Measurements from ENCODE around the gene ZMYM4.

The ZMYM4 gene

GRCh38 chr1:35255276-35255675 lies 13.2 kb upstream of the ZMYM4 start:
- Histone ChIP-seq H3K9me3 (ENCODE audit: control insufficient read depth in 1 of 2, low read length in 2 of 2) (no peaks in the 10 kb centered on the region), H3K27me3 (ENCODE audit: low read depth, low read length) (no peaks in the 10 kb centered on the region), H3K36me3 (ENCODE audit: control insufficient read depth in 1 of 2, insufficient read depth in 2 of 2, low read length in 2 of 2) (no peaks in the 10 kb centered on the region), H3K4me1 (ENCODE audit: control insufficient read depth in 1 of 2, insufficient read depth in 2 of 2, low read length in 2 of 2) (no peaks in the 10 kb centered on the region), H3K4me3 (ENCODE audit: low read depth in 1 of 2, low read length in 2 of 2) (no peak overlapping the region), H3K27ac (ENCODE audit: low read length) (no peak overlapping the region)

- no peaks in the 10 kb centered on the region for H3K9me3 ChIP-seq (ENCODE audit: control insufficient read depth in 1 of 2, low read length in 2 of 2)
- H3K27ac ChIP-seq (ENCODE audit: low read length) = no peak overlapping the region
- no peaks in the 10 kb centered on the region for H3K4me1 ChIP-seq (ENCODE audit: control insufficient read depth in 1 of 2, insufficient read depth in 2 of 2, low read length in 2 of 2)
- no peaks in the 10 kb centered on the region for H3K36me3 ChIP-seq (ENCODE audit: control insufficient read depth in 1 of 2, insufficient read depth in 2 of 2, low read length in 2 of 2)
- H3K27me3 ChIP-seq (ENCODE audit: low read depth, low read length) = no peaks in the 10 kb centered on the region
- no peak overlapping the region for H3K4me3 ChIP-seq (ENCODE audit: low read depth in 1 of 2, low read length in 2 of 2)
These were observed 8.9 kb upstream of the ZMYM4 start for GRCh38 chr1:35259561-35259960.

DNA sequence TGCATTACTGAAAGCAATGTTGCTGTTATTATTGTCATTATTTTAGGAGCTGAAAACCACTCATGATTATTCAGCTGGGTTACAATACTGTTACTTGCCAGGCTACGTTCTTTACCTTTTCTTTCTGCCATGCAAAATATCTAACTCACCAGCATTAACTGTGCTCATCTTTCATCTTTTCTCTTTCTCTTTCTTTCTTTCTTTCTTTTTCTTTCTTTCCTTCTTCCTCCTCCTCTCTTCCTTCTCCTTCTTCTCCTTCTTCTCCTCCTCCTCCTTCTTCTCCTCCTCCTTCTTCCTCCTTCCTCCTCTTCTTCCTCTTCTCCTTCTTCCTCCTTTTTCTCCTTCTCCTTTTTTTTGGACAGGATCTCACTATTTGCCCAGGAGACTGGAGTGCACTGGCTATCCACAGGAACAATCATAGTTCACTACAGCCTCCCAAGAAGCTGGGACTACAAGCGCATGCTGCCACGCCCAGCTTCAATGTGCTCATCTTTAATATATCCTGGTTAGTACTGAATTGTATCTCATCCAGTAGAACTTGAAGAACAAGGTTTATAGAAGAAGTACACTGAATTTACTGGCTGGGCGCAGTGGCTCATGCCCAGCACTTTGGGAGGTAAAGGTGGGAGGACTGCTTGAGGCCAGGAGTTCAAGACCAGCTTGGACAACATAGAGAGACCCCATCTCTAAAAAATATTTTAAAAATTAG lies 6.9 kb upstream of the ZMYM4 start:
- H3K4me3 ChIP-seq (ENCODE audit: low read depth in 1 of 2, low read length in 2 of 2) = no peak overlapping the region
- H3K36me3 ChIP-seq (ENCODE audit: control insufficient read depth in 1 of 2, insufficient read depth in 2 of 2, low read length in 2 of 2) = no peaks in the 10 kb centered on the region
- no peaks in the 10 kb centered on the region for H3K9me3 ChIP-seq (ENCODE audit: control insufficient read depth in 1 of 2, low read length in 2 of 2)
- H3K27ac ChIP-seq (ENCODE audit: low read length) = no peak overlapping the region
- no peaks in the 10 kb centered on the region for H3K27me3 ChIP-seq (ENCODE audit: low read depth, low read length)
- H3K4me1 ChIP-seq (ENCODE audit: control insufficient read depth in 1 of 2, insufficient read depth in 2 of 2, low read length in 2 of 2) = no peaks in the 10 kb centered on the region

- H3K4me1 ChIP-seq (ENCODE audit: control insufficient read depth in 1 of 2, insufficient read depth in 2 of 2, low read length in 2 of 2) = peaks cover 0 to 5% of the 10 kb centered on the region in 2 donors
- H3K36me3 ChIP-seq (ENCODE audit: control insufficient read depth in 1 of 2, insufficient read depth in 2 of 2, low read length in 2 of 2) = no peaks in the 10 kb centered on the region
- H3K27ac ChIP-seq (ENCODE audit: low read length) = no peak overlapping the region
- H3K4me3 ChIP-seq (ENCODE audit: low read depth in 1 of 2, low read length in 2 of 2) = no peak overlapping the region
- H3K27me3 ChIP-seq (ENCODE audit: low read depth, low read length) = no peaks in the 10 kb centered on the region
- no peaks in the 10 kb centered on the region for H3K9me3 ChIP-seq (ENCODE audit: control insufficient read depth in 1 of 2, low read length in 2 of 2)
These were observed 4.5 kb upstream of the ZMYM4 start for GRCh38 chr1:35264035-35264434.

- Histone ChIP-seq H3K27me3 (ENCODE audit: low read depth, low read length) (no peaks in the 10 kb centered on the region), H3K27ac (ENCODE audit: low read length) (peak overlapping the region; percentile 50), H3K36me3 (ENCODE audit: control insufficient read depth in 1 of 2, insufficient read depth in 2 of 2, low read length in 2 of 2) (no peaks in the 10 kb centered on the region), H3K4me3 (ENCODE audit: low read depth in 1 of 2, low read length in 2 of 2) (no peak overlapping the region), H3K9me3 (ENCODE audit: control insufficient read depth in 1 of 2, low read length in 2 of 2) (no peaks in the 10 kb centered on the region), H3K4me1 (ENCODE audit: control insufficient read depth in 1 of 2, insufficient read depth in 2 of 2, low read length in 2 of 2) (peaks cover 0 to 9% of the 10 kb centered on the region in 2 donors)
These were observed 3.6 kb upstream of the ZMYM4 start for GRCh38 chr1:35264871-35265270.

GRCh38 chr1:35266306-35266705 lies 2.2 kb upstream of the ZMYM4 start:
- no peaks in the 10 kb centered on the region for H3K27me3 ChIP-seq (ENCODE audit: low read depth, low read length)
- no peak overlapping the region for H3K4me3 ChIP-seq (ENCODE audit: low read depth in 1 of 2, low read length in 2 of 2)
- H3K27ac ChIP-seq (ENCODE audit: low read length) = no peak overlapping the region
- H3K36me3 ChIP-seq (ENCODE audit: control insufficient read depth in 1 of 2, insufficient read depth in 2 of 2, low read length in 2 of 2) = no peaks in the 10 kb centered on the region
- peaks cover 0 to 17% of the 10 kb centered on the region in 2 donors for H3K4me1 ChIP-seq (ENCODE audit: control insufficient read depth in 1 of 2, insufficient read depth in 2 of 2, low read length in 2 of 2)
- no peaks in the 10 kb centered on the region for H3K9me3 ChIP-seq (ENCODE audit: control insufficient read depth in 1 of 2, low read length in 2 of 2)

- Histone ChIP-seq H3K27me3 (ENCODE audit: low read depth, low read length) (no peaks in the 10 kb centered on the region), H3K27ac (ENCODE audit: low read length) (no peak overlapping the region), H3K4me1 (ENCODE audit: control insufficient read depth in 1 of 2, insufficient read depth in 2 of 2, low read length in 2 of 2) (peaks cover 0 to 20% of the 10 kb centered on the region in 2 donors), H3K36me3 (ENCODE audit: control insufficient read depth in 1 of 2, insufficient read depth in 2 of 2, low read length in 2 of 2) (peaks cover 0 to 3% of the 10 kb centered on the region in 2 donors), H3K4me3 (ENCODE audit: low read depth in 1 of 2, low read length in 2 of 2) (peak overlapping the region; percentile 72 to 84), H3K9me3 (ENCODE audit: control insufficient read depth in 1 of 2, low read length in 2 of 2) (no peaks in the 10 kb centered on the region)
These were observed 886 bp downstream of the ZMYM4 start for GRCh38 chr1:35269201-35269988.

DNA sequence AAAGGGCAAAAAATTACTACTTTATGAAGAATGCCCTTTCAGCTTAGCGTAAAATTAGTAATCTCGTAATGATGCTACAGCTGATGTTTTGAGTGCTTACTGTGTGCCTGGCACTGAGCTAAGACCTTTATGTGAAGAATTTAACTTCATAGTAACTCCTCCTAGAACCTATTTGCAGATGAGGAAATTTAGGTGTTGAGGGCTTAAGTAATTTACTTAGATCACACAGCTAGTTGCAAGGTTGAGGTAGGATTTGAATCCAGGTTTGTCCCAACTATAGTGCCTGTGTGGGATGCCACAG lies 1.4 kb downstream of the ZMYM4 start:
- H3K36me3 ChIP-seq (ENCODE audit: control insufficient read depth in 1 of 2, insufficient read depth in 2 of 2, low read length in 2 of 2) = peaks cover 0 to 3% of the 10 kb centered on the region in 2 donors
- H3K27me3 ChIP-seq (ENCODE audit: low read depth, low read length) = no peaks in the 10 kb centered on the region
- H3K27ac ChIP-seq (ENCODE audit: low read length) = no peak overlapping the region
- peaks cover 0 to 23% of the 10 kb centered on the region in 2 donors for H3K4me1 ChIP-seq (ENCODE audit: control insufficient read depth in 1 of 2, insufficient read depth in 2 of 2, low read length in 2 of 2)
- H3K4me3 ChIP-seq (ENCODE audit: low read depth in 1 of 2, low read length in 2 of 2) = peak overlapping the region; percentile 72 to 84
- H3K9me3 ChIP-seq (ENCODE audit: control insufficient read depth in 1 of 2, low read length in 2 of 2) = no peaks in the 10 kb centered on the region

DNA sequence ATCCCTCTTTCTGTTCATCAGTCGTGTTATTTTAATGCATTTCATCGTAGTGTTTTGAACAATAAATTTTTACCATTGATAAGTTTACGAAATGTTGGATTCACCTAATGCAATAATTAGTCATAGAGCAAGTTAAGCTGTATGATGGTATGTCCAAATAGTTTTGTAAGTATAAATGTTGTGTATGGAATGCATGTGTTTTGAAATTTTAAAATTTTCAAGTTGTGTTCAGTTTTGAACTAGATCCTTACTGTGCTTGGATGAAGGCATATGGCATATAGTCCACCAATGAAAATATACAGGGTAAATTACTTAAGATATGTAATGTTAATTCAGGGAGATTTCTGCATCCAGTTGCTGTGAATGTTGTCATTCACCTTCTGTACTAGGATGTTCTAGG lies 2.3 kb downstream of the ZMYM4 start:
- Histone ChIP-seq H3K27me3 (ENCODE audit: low read depth, low read length) (no peaks in the 10 kb centered on the region), H3K36me3 (ENCODE audit: control insufficient read depth in 1 of 2, insufficient read depth in 2 of 2, low read length in 2 of 2) (peaks cover 0 to 3% of the 10 kb centered on the region in 2 donors), H3K4me1 (ENCODE audit: control insufficient read depth in 1 of 2, insufficient read depth in 2 of 2, low read length in 2 of 2) (peaks cover 0 to 23% of the 10 kb centered on the region in 2 donors), H3K9me3 (ENCODE audit: control insufficient read depth in 1 of 2, low read length in 2 of 2) (no peaks in the 10 kb centered on the region), H3K27ac (ENCODE audit: low read length) (no peak overlapping the region), H3K4me3 (ENCODE audit: low read depth in 1 of 2, low read length in 2 of 2) (peak overlapping the region in 1 of 2 donors; percentile 84)

GRCh38 chr1:35274197-35274596 lies 5.7 kb downstream of the ZMYM4 start:
- Histone ChIP-seq H3K4me3 (ENCODE audit: low read depth in 1 of 2, low read length in 2 of 2) (no peak overlapping the region), H3K36me3 (ENCODE audit: control insufficient read depth in 1 of 2, insufficient read depth in 2 of 2, low read length in 2 of 2) (peaks cover 0 to 9% of the 10 kb centered on the region in 2 donors), H3K27me3 (ENCODE audit: low read depth, low read length) (no peaks in the 10 kb centered on the region), H3K27ac (ENCODE audit: low read length) (no peak overlapping the region), H3K9me3 (ENCODE audit: control insufficient read depth in 1 of 2, low read length in 2 of 2) (no peaks in the 10 kb centered on the region), H3K4me1 (ENCODE audit: control insufficient read depth in 1 of 2, insufficient read depth in 2 of 2, low read length in 2 of 2) (peaks cover 0 to 17% of the 10 kb centered on the region in 2 donors)

GRCh38 chr1:35278886-35279554 lies 10.5 kb downstream of the ZMYM4 start:
- H3K36me3 ChIP-seq (ENCODE audit: control insufficient read depth in 1 of 2, insufficient read depth in 2 of 2, low read length in 2 of 2) = peaks cover 3 to 20% of the 10 kb centered on the region in 2 donors
- H3K27ac ChIP-seq (ENCODE audit: low read length) = no peak overlapping the region
- no peak overlapping the region for H3K4me3 ChIP-seq (ENCODE audit: low read depth in 1 of 2, low read length in 2 of 2)
- H3K27me3 ChIP-seq (ENCODE audit: low read depth, low read length) = no peaks in the 10 kb centered on the region
- peaks cover 0 to 6% of the 10 kb centered on the region in 2 donors for H3K4me1 ChIP-seq (ENCODE audit: control insufficient read depth in 1 of 2, insufficient read depth in 2 of 2, low read length in 2 of 2)
- peaks cover 0 to 3% of the 10 kb centered on the region in 2 donors for H3K9me3 ChIP-seq (ENCODE audit: control insufficient read depth in 1 of 2, low read length in 2 of 2)

All from muscle layer of duodenum (tissue), 2 donors.